Lower lobe of right lung (tissue), 2 donors: ENCODE results near the gene CHRND. TPM values are rescaled to one million over a fixed set of nuclear protein-coding genes. Genes with fewer than 3 reads are reported as not detected.

ENCODE experiments used
- ATAC-seq, 2 donors: fragments of 200-7000 bp; cut with Tn5 transposase; one replicate each; pipeline ENCODE4 v1.9.1; 2020 to 2022; ENCODE audit warnings: mild to moderate bottlenecking in 2 of 2, moderate library complexity in 2 of 2
- DNase-seq: peaks from one replicate; pipeline ENCODE4 v3.0.0-alpha.2; 2020
- H3K27ac ChIP-seq: fragments of 200-600 bp; one replicate; pipeline ENCODE4 v1.8.0; 2022
- H3K27me3 ChIP-seq: fragments of 200-600 bp; one replicate; pipeline ENCODE4 v1.8.0; 2022; ENCODE audit warnings: low read depth
- H3K36me3 ChIP-seq: fragments of 200-600 bp; one replicate; pipeline ENCODE4 v1.8.0; 2022; ENCODE audit warnings: mild to moderate bottlenecking
- H3K4me1 ChIP-seq: fragments of 200-600 bp; one replicate; pipeline ENCODE4 v1.8.0; 2022
- H3K4me3 ChIP-seq: fragments of 200-600 bp; one replicate; pipeline ENCODE4 v1.8.0; 2022; ENCODE audit warnings: mild to moderate bottlenecking
- H3K9me3 ChIP-seq: fragments of 200-600 bp; one replicate; pipeline ENCODE4 v1.8.0; 2022
- intact Hi-C: fragments of 100-400 bp; cut with DNase I; formaldehyde crosslinking; loops from one replicate; pipeline ENCODE4 v1.11.0; 2022
- total RNA-seq: library from RNA; stranded (reverse); fragmentation: NEBNext Ultra II Directional; extraction: Animal tissue kit (Norgen Biotek cat#: 25700); gene quantifications from one replicate; pipeline ENCODE4 v1.2.1, GENCODE V29; 2021
- TF ChIP-seq, protein P1 (sequence below): fragments of 200-600 bp; IDR thresholded peaks from one replicate; pipeline ENCODE4 v1.8.0; 2022; ENCODE audit warnings: antibody characterized with exemption, mild to moderate bottlenecking
- donor health status: DM: no; HTN: yes; CAD: no; lungs with severe emphysema.

The CHRND gene
- total RNA-seq, 1 donor from 2014 or later, result not detected

GRCh38 chr2:232580648-232580981 is 54.7 kb downstream of the CHRND start:
- Histone ChIP-seq H3K4me3 (no peak overlapping the region), H3K4me1 (no peaks in the 10 kb centered on the region), H3K27me3 (no peaks in the 10 kb centered on the region), H3K27ac (no peak overlapping the region), H3K36me3 (peaks cover 44% of the 10 kb centered on the region), H3K9me3 (no peaks in the 10 kb centered on the region)
- no peak for DNase-seq
- TF ChIP-seq, protein P1, sequence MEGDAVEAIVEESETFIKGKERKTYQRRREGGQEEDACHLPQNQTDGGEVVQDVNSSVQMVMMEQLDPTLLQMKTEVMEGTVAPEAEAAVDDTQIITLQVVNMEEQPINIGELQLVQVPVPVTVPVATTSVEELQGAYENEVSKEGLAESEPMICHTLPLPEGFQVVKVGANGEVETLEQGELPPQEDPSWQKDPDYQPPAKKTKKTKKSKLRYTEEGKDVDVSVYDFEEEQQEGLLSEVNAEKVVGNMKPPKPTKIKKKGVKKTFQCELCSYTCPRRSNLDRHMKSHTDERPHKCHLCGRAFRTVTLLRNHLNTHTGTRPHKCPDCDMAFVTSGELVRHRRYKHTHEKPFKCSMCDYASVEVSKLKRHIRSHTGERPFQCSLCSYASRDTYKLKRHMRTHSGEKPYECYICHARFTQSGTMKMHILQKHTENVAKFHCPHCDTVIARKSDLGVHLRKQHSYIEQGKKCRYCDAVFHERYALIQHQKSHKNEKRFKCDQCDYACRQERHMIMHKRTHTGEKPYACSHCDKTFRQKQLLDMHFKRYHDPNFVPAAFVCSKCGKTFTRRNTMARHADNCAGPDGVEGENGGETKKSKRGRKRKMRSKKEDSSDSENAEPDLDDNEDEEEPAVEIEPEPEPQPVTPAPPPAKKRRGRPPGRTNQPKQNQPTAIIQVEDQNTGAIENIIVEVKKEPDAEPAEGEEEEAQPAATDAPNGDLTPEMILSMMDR, result no peak
- intact Hi-C loops, result no loop called here
- peak in 1 of 2 donors; percentile 32 for ATAC-seq

DNA sequence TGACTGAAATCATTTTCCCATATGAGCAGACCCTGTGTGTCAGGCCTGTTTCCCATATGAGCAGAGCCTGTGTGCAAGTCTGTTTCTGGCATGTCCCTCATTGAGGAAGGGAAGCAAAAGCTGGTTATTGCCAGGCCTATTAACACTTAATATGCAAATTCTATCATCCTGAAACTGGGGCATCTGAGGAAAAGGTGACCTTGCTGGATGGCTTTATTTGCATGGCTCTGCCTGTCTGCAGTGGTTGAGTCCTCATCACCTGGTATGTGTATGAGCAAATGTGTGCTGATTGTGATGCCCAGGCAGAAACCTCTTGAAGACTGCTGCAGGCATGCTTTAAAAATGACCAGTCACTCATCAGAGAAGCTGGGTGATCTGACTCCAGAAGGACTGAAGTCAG is 55.8 kb downstream of the CHRND start:
- intact Hi-C loops, result no loop called here
- Histone ChIP-seq H3K27ac (no peak overlapping the region), H3K36me3 (peaks cover 35% of the 10 kb centered on the region), H3K27me3 (no peaks in the 10 kb centered on the region), H3K4me3 (no peak overlapping the region), H3K9me3 (no peaks in the 10 kb centered on the region), H3K4me1 (no peaks in the 10 kb centered on the region)
- ATAC-seq (peak in 1 of 2 donors; percentile 20), DNase-seq (no peak)
- TF ChIP-seq, protein P1, result no peak

DNA sequence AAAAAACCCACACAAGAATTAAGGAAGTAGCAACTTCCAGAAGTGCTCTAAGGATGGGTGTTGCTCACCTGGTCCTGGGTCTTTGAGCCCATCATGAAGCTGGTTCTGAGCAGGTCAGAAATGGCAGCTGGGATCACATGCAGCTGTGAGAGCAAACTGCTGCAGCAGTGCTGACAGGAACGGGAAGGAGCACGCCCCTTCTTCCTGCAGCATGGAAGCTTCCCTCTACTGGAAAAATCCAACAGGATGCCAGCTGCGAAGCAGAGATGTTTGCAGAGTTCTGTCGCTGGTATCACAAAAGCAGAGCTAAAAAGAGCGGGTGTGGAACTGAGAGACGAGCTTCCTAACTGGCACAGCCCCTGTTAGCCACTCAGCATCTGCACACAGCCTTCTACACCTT is 58.3 kb downstream of the CHRND start:
- DNase-seq (no peak), ATAC-seq (no peak)
- intact Hi-C loops, result no loop called here
- H3K36me3 ChIP-seq, result peaks cover 24% of the 10 kb centered on the region
- TF ChIP-seq, protein P1, result no peak
- H3K27me3 ChIP-seq, result no peaks in the 10 kb centered on the region
- H3K9me3 ChIP-seq, result no peaks in the 10 kb centered on the region
- no peak overlapping the region for H3K27ac ChIP-seq
- no peak overlapping the region for H3K4me3 ChIP-seq
- no peaks in the 10 kb centered on the region for H3K4me1 ChIP-seq

Other genes starting within 250 kb of the CHRND start
- gene ALPP, start 147.4 kb upstream of the CHRND start, total RNA-seq, result 6.0 TPM
- 0.53 TPM for gene ALPG, start 119.3 kb upstream of the CHRND start, total RNA-seq
- not detected for gene ALPI, start 70.0 kb upstream of the CHRND start, total RNA-seq
- gene ECEL1, start 38.3 kb upstream of the CHRND start, total RNA-seq, result 1.0 TPM
- not detected for gene PRSS56, start 5.8 kb upstream of the CHRND start, total RNA-seq
- gene CHRNG, start 13.5 kb downstream of the CHRND start, total RNA-seq, result not detected
- 3.7 TPM for gene TIGD1, start 24.4 kb downstream of the CHRND start, total RNA-seq
- 68.1 TPM for gene EIF4E2, start 24.5 kb downstream of the CHRND start, total RNA-seq
- gene EFHD1, start 107.4 kb downstream of the CHRND start, total RNA-seq, result 7.7 TPM
- gene GIGYF2, start 171.2 kb downstream of the CHRND start, total RNA-seq, result 67.6 TPM